Stimulated activated CD4-positive, alpha-beta T cell treated with anti-CD3 and anti-CD28 coated beads, Interleukin-2, amount 100 ng/mL, for 48 hours (primary cell): ENCODE measurements around the gene HIPK2.
"Not testable (repeated sequence)": the region's sequence is repeated elsewhere in the genome, so short reads cannot be mapped to it uniquely, and the experiment has no call there.

Source experiments
- DNase-seq, 2 donors: peaks; one replicate each; pipeline ENCODE4 v3.0.0-alpha.2; 2020

HIPK2 gene

DNA sequence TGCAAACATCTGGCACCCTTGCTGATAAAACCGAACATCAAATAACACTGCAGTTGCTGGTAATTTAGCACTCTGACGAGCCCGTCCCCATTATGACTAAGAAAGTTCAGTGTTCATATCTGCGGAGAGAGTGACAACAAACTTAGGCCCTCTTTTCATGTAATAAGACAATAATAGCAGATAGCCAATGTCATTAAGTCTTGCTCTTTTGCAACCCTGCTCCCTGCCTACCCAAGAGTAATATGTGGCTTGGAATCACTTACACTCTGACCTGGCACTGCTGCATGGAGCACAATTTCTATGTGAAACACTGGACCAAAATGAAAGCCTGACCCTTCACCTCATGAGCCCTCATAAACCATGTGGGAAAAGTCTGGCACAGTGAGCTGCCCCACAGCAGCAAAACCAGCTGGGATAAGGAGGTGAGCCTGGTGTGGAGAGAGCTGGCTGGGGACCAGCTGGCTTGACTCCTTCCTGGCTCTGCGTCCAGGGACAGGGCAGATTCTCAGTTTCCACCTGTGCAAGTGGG is 86.5 kb downstream of the HIPK2 start:
- no peak for DNase-seq

DNA sequence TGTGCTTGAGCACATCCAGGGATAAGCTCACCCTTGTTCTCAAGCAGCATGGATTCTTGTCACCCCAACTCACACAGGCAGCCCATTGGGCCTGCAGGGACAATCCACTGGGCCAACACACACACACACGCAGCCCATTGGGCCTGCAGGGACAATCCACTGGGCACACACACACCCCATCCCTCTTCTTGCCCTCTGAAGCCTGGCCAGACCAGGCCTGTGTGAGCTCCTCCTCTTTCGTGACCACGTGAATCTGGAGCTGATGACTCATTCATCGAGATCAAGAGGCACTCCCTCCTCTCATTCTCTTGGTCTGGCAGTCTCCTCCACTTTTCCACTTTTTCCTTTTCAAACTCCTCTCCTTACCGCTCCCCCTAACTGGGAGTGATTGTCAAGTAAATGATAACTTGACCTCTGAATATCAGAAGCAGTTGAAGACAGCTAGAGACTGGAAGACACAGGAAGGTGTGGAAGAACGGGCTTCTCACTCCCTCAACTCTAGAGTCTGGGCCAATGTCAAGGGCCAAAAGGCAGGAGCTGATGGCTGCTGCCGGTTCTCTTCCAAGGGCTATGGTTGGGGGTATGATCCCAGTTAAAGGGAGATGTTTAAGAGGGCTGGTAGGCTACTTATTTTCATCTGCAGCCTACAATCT is 89.7 kb downstream of the HIPK2 start:
- DNase-seq = no peak

GRCh38 chr7:139687211-139687954 is 90.4 kb downstream of the HIPK2 start:
- DNase-seq = no peak

DNA sequence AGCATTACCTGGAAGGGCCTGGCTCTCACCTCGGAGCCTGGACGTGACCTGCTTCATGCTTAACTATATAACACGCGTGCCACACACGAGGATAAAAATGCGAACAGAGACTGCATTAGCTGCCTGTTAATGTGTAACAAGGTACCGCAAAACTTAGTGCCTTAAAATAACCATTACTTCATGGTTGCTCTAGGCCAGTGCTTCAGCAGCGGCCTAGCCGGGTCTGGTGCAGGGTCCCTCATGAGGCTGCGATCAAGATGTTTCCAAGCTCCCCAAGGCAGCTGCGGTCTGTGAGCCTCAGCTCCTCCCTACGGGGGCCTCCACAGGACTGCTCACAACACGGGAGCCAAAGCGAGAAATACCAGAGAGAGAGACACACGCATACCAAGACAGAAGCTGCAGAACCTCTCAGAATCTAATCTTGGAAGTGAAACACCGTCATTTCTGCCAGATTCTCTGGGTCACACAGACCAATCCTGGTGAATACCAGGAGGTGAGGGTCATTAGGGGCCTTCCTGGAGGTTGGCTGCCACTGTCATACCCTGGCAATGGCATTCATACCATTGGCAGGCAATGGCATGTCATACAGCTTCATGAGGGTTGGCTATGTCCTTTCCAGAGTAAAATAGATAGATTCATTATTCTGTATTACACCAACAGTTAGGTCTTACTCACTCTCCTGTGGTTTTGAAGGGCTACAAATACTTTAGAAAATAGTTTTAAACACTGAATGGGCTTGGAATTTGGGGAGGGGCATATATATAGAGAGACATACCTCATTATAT is 94.5 kb downstream of the HIPK2 start:
- no peak for DNase-seq

GRCh38 chr7:139682136-139683013 is 95.4 kb downstream of the HIPK2 start:
- DNase-seq = peak; percentile 44 to 50

DNA sequence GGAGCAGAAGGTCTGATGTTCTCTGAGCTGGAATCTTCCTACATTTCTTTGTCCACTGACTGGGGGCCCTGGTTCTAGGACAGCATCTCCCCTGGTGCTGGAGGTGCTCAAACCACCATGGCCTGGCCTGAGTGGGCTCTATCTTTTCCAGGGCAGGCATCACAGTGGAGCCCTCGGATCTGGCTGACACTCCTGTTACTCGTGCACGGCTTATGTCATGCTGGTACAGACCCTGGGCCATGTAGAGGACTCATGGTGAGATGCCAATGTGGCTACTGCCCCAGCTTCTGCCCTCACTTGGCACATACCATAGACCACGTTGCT is 96.0 kb downstream of the HIPK2 start:
- DNase-seq = no peak

DNA sequence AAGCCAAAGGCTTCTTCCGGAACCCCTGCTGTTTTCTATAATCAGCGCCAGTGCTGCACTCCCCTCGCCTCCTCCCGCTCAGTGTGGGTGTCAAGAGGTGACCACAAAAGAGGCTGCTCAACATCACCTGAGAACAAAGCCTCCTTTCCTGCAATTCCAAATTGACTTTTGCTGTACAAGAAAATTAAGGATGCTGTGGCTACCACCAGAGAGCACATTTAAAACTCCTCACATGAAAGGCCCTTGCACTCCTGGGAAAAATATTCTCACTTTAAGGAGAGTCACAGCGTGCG is 96.4 kb downstream of the HIPK2 start:
- DNase-seq = no peak

DNA sequence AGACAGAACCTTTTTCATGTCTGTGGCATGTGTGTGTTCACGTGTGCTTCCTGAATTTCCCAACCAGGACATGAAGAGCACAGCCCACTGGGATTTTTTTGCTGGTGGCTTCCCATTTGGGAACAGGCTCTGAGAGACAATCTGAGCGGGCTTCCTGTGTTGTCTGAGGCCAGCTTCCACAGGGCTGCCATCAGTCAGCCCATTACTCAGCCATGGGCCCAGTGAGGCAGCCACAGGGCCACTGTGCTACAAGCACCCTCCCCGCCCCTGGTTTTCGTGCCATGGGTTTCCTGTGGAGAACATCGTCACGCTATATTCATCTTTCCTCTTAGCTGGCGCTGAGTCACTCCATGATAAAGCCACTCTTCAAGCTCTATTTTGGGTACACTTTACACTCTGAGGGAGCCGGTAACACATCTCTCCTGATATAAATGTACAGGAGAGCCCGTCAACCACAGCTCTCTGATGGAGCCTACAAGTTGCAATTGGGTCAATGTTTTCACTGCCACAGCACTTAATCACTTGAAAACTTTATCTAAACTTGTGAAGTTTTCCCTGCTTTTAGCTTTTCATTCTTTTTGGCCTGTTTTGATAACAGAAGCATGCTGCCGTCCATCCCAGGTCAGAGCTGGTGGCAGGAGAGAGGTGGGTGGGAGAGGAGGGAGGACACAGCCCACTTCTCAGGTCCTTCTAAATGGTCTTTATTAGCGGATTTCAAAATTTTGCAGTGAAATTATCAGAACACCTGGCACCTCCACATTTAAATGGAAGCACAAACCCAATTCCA is 96.9 kb downstream of the HIPK2 start:
- peak; percentile 65 to 70 for DNase-seq

DNA sequence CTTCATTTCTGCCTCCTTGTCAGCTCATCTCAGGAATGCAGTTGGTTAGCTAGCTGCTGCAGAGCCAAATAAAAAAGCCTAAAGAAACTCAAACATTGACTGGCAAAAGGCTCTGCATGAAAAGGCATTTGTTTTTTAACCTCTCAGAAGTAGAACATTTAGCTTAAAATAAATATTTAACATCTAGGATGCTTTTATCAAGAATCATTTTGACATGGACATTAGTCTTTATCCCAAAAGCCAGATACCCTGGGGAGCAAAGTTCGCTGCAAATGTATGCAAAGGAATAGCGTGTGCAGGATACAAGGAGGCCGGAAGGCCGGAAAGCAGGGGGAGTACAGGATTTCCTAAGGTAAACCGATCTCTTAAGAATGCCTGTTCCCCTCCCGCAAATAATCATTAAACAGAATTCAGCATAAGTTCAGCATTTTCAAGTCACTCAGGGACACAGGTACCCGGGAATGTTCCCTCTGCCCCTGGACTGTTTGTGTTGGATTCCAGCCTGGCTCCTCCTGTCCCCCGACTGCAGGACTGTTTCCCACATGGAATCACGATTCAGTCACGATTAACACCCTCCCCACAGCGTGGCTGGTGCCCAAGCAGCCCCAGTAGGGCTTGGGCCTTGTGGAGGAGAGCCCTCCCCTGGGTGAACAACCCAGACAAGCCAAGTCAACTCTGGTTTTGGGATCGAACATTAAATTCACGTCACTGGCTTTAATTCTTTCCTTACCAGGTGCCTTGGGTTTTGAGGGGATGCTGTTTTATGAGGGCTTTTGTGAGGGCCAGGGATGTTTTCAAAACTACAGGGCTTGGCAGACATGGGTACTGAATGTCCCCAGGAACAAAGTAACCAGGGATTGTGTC is 97.8 kb downstream of the HIPK2 start:
- DNase-seq = no peak

DNA sequence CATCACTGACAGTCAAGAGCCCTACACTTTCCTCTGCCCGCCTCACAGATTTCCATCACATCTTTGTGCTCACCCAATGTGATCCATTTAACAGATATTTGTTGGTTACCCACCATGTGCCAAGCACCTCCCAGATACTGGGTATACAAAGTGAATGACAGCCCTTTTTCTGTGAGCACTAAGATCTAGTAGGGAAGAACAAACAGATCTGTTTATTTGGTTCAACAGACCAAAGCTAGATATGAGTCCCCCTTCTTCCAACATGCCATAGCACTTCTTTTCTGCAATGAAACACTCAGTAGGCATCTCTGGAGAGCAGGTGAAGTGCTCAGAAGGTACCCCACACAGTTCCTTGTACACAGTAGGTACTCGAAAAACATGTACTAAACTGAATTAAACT is 101.4 kb downstream of the HIPK2 start:
- no peak for DNase-seq

DNA sequence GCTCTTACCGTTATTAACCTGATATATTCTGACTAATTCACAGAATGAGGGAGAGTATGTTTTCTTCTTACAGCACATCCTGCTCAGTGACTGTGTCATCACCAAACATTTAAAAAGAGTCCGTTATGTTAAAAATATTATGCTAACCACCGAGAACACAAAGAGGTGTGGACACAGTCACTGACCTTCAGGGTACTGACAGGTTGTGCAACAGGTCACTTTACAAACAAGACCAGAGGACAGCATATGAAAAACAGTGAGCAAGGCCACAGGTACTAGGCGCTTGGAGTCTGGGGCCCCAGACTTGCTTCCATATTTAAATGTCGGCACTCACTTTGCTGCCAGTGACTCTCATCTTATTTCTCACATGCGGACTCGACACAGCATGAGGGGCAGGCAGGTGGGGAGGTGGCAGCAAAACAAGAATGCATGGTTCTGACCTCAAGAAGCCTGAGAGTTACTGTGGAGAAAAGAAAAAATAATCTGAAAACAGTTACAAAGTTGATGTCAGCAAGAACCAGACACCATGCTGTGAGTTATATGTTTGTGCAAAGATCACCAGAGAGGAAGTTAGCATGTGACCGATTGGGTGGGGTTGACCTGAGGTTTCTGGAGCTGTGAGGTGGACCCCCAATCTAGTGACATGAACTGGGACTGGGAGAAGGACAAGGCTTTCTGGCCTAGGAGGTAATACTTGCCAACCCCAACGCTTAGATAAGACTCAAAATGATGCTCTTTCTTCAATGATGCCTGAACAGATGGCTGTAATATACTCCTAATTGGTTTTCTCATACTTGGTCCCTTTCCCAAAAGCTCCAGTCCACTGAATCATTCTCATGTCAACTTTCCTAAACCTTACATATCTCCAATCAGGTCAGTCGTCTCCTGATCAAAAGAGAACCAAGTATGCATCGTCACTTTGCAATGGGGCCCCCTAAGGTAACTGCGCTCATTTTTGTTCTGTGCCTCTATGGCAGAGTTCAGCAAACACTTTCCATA is 102.4 kb downstream of the HIPK2 start:
- DNase-seq = no peak

DNA sequence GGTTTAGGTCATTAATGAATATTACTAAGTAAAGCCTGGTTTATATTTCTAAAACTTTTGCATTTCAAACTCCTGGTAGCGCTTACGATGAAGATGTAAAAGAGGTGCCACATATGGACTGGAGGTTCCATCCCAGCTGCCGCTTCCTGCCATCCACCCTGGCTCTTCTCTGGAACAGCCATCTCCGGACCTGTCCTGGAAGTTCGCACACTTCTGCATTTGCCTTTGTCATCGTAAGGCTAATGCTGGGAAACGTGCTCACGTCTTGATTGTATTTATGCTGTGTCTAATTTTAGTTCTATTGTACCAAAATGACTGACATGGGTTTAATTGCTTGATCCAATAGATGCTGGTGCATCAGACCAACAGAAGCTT is 103.1 kb downstream of the HIPK2 start:
- no peak for DNase-seq

DNA sequence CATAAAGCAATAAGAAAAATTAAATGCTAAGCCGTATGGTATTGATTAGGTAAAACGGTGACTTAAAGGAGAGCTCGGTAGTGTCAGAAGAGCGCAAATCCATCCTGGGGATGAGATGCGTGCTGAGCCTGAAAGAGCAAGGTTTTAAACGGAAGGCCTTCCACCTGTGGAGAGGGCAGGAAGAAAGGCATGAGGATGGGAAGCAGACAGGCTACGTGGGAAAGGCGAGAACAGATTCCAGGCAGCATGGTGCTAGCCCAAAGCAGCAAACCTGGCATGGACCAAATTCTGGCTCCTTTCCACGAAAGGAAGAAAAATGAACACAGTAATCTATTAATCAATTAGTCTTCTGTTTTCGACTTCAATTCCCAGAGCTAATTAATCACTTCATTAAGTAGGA is 103.5 kb downstream of the HIPK2 start:
- DNase-seq = no peak

- DNase-seq = no peak
These were observed 104.0 kb downstream of the HIPK2 start for GRCh38 chr7:139673762-139674161.

- DNase-seq = peak; percentile 23 to 30
These were observed 104.6 kb downstream of the HIPK2 start for GRCh38 chr7:139673230-139673629.

DNA sequence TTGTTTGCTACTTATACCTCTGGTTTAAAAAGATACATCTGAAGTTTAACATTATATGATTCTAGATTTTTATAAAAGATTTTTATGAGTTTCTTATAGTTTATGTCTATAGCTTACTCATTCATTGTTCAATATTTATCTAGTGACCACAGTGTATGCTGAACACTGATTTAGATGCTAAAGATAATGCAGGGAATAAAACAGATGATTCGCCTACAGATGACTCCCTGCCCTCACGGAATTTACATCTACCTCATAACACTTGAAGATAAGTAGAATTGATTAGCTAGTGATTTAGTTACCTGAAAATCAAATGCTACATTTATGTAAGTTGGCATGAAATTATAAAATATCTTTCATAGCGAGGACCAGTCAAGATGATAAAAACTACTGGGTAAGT is 105.8 kb downstream of the HIPK2 start:
- no peak for DNase-seq

GRCh38 chr7:139670662-139671061 is 107.1 kb downstream of the HIPK2 start:
- not testable (repeated sequence) for DNase-seq

- no peak for DNase-seq
These were observed 108.4 kb downstream of the HIPK2 start for GRCh38 chr7:139669106-139670061.

- no peak for DNase-seq
These were observed 110.4 kb downstream of the HIPK2 start for GRCh38 chr7:139667377-139667776.
